IMR-90 (cell line): ENCODE data around the gene ISG20. TPM values are rescaled to one million over a fixed set of nuclear protein-coding genes. Genes with fewer than 3 reads are reported as not detected.

Experiments used
- ATAC-seq: fragments of 200-7000 bp; cut with Tn5 transposase; 2 replicates; pipeline ENCODE4 v1.9.1; 2020; ENCODE audit warnings: low read depth, mild to moderate bottlenecking, moderate library complexity
- BruUV-seq: library from RNA; stranded (reverse); fragments of 400-500 nt; replicated peaks from 2 replicates; lab custom pipeline; 2021; lab: Mats Ljungman, UMichigan
- CTCF ChIA-PET: fragments of 300-600 bp; formaldehyde crosslinking; extraction: SDS; loops from one replicate; lab custom pipeline; 2021; ENCODE audit warnings: antibody characterized with exemption; lab: Yijun Ruan, JAX
- POLR2A ChIA-PET: fragments of 300-600 bp; sonication (Branson Sonifier 250); formaldehyde crosslinking; loops from one replicate; lab custom pipeline; 2022; ENCODE audit warnings: antibody characterized with exemption; ENCODE audit not compliant: unreplicated experiment; lab: Charles Lee
- DNase-seq: peaks from one replicate; pipeline ENCODE4 v3.0.0; 2013
- H2AFZ ChIP-seq: replicated peaks from 2 replicates; pipeline ENCODE3; 2013; ENCODE audit warnings: low read length, mild to moderate bottlenecking; ENCODE audit not compliant: poor library complexity
- H2AK5ac ChIP-seq: 2 replicates; pipeline ENCODE4 v1.6.1; 2013; ENCODE audit warnings: low read depth, low read length, inconsistent platforms
- H2AK9ac ChIP-seq: replicated peaks from 2 replicates; pipeline ENCODE3; 2013; ENCODE audit warnings: mild to moderate bottlenecking, low read depth, low read length, moderate library complexity; ENCODE audit not compliant: poor library complexity
- H2BK120ac ChIP-seq: 2 replicates; pipeline ENCODE4 v1.6.1; 2013; ENCODE audit warnings: low read depth, low read length, inconsistent platforms
- H2BK15ac ChIP-seq: 3 replicates; pipeline ENCODE4 v1.6.1; 2013; ENCODE audit warnings: low read depth, low read length, inconsistent platforms
- H2BK20ac ChIP-seq: 2 replicates; pipeline ENCODE4 v1.6.1; 2013; ENCODE audit warnings: low read depth, mild to moderate bottlenecking, inconsistent platforms, low read length, moderate library complexity
- H2BK5ac ChIP-seq: 2 replicates; pipeline ENCODE4 v1.6.1; 2013; ENCODE audit warnings: mild to moderate bottlenecking, low read depth, low read length, inconsistent platforms; ENCODE audit not compliant: poor library complexity, severe bottlenecking
- H3K14ac ChIP-seq: replicated peaks from 2 replicates; pipeline ENCODE4 v1.6.1; 2013; ENCODE audit warnings: low read depth, low read length, inconsistent platforms
- H3K18ac ChIP-seq: 2 replicates; pipeline ENCODE4 v1.6.1; 2013; ENCODE audit warnings: low read depth, low read length, control low read depth
- H3K23ac ChIP-seq: 2 replicates; pipeline ENCODE4 v1.6.1; 2013; ENCODE audit warnings: low read depth, low read length, inconsistent platforms
- H3K27ac ChIP-seq: 2 replicates; pipeline ENCODE4 v1.5.1; 2013; ENCODE audit warnings: mild to moderate bottlenecking, control low read depth, low read length; ENCODE audit not compliant: insufficient read depth
- H3K27me3 ChIP-seq: 2 replicates; pipeline ENCODE4 v1.6.1; 2013; ENCODE audit warnings: low read length; ENCODE audit not compliant: control insufficient read depth, insufficient read depth
- H3K36me3 ChIP-seq: 2 replicates; pipeline ENCODE4 v1.6.1; 2013; ENCODE audit warnings: low read length, mixed read lengths; ENCODE audit not compliant: control insufficient read depth, insufficient read depth
- H3K4ac ChIP-seq: 2 replicates; pipeline ENCODE4 v1.6.1; 2013; ENCODE audit warnings: low read depth, low read length, inconsistent platforms
- H3K4me1 ChIP-seq: 2 replicates; pipeline ENCODE4 v1.6.1; 2013; ENCODE audit warnings: low read length, mixed read lengths; ENCODE audit not compliant: control insufficient read depth, insufficient read depth
- H3K4me2 ChIP-seq: 2 replicates; pipeline ENCODE4 v1.6.1; 2013; ENCODE audit warnings: low read depth, mild to moderate bottlenecking, control low read depth, low read length, moderate library complexity
- H3K4me3 ChIP-seq: 2 replicates; pipeline ENCODE4 v1.5.1; 2013; ENCODE audit warnings: low read depth, mild to moderate bottlenecking, control low read depth, low read length, moderate library complexity; ENCODE audit not compliant: insufficient read depth
- H3K56ac ChIP-seq: 2 replicates; pipeline ENCODE4 v1.6.1; 2013; ENCODE audit warnings: low read length, inconsistent platforms; ENCODE audit not compliant: insufficient read depth; ENCODE audit errors: extremely low read depth
- H3K79me1 ChIP-seq, 2 experiments: 2 replicates each; pipeline ENCODE4 v1.6.1; 2013; ENCODE audit warnings: low read length in 2 of 2, inconsistent platforms in 1 of 2, low read depth in 1 of 2
- H3K9ac ChIP-seq: 2 replicates; pipeline ENCODE4 v1.6.1; 2013; ENCODE audit warnings: low read depth, low read length, control low read depth
- H3K9me1 ChIP-seq: 2 replicates; pipeline ENCODE4 v1.6.1; 2013; ENCODE audit warnings: low read length, inconsistent platforms; ENCODE audit not compliant: insufficient read depth
- H3K9me3 ChIP-seq: 2 replicates; pipeline ENCODE4 v1.6.1; 2013; ENCODE audit warnings: low read length; ENCODE audit not compliant: control insufficient read depth, insufficient read depth
- H4K20me1 ChIP-seq: 2 replicates; pipeline ENCODE4 v1.6.1; 2013; ENCODE audit warnings: low read length, inconsistent platforms; ENCODE audit not compliant: insufficient read depth
- H4K5ac ChIP-seq: 2 replicates; pipeline ENCODE4 v1.6.1; 2013; ENCODE audit warnings: mild to moderate bottlenecking, low read depth, low read length, control low read depth
- H4K8ac ChIP-seq, 2 experiments: 2 replicates each; pipeline ENCODE4 v1.6.1; 2013; ENCODE audit warnings: low read depth in 2 of 2, low read length in 2 of 2, control low read depth in 1 of 2, inconsistent platforms in 1 of 2
- H4K91ac ChIP-seq: 2 replicates; pipeline ENCODE4 v1.6.1; 2013; ENCODE audit warnings: low read depth, low read length, inconsistent platforms; ENCODE audit not compliant: insufficient read depth
- BHLHE40 ChIP-seq: fragments of 150-350 bp; IDR thresholded peaks from 2 replicates; pipeline ENCODE4 v1.6.1; 2016; ENCODE audit warnings: mild to moderate bottlenecking, low read depth, low read length
- ELK1 ChIP-seq: fragments of 150-350 bp; IDR thresholded peaks from 2 replicates; pipeline ENCODE4 v1.6.1; 2016; ENCODE audit warnings: low read depth, mild to moderate bottlenecking, low read length, moderate library complexity, borderline replicate concordance
- FOS ChIP-seq: fragments of 150-350 bp; IDR thresholded peaks from 2 replicates; pipeline ENCODE4 v1.6.1; 2016; ENCODE audit warnings: low read depth, low read length
- MAFK ChIP-seq: IDR thresholded peaks from 2 replicates; pipeline ENCODE4 v1.6.1; 2012; ENCODE audit warnings: low read depth, low read length, improper control_type of control experiment
- MAZ ChIP-seq: IDR thresholded peaks from 2 replicates; pipeline ENCODE4 v1.6.1; 2012; ENCODE audit warnings: low read depth, mild to moderate bottlenecking, low read length, improper control_type of control experiment, moderate library complexity, borderline replicate concordance
- NFE2L2 ChIP-seq: fragments of 150-350 bp; IDR thresholded peaks from 2 replicates; pipeline ENCODE4 v1.6.1; 2016; ENCODE audit warnings: low read depth, mild to moderate bottlenecking, low read length
- POLR2A ChIP-seq: IDR thresholded peaks from 2 replicates; pipeline ENCODE4 v1.6.1; 2012; ENCODE audit warnings: mild to moderate bottlenecking, low read depth, low read length
- RAD21 ChIP-seq: IDR thresholded peaks from 2 replicates; pipeline ENCODE4 v1.6.1; 2012; ENCODE audit warnings: low read length, improper control_type of control experiment
- USF2 ChIP-seq: fragments of 150-350 bp; IDR thresholded peaks from 2 replicates; pipeline ENCODE4 v1.6.1; 2017; ENCODE audit warnings: mild to moderate bottlenecking, antibody characterized with exemption, low read length, low read depth
- WGBS, 2 experiments: methylation state at CpG; one replicate each; pipeline versions ENCODE4 v1.1.5 to v1.1.7; 2013; ENCODE audit warnings: missing lambda C conversion rate in 2 of 2; ENCODE audit not compliant: insufficient read length in 1 of 2; ENCODE audit errors: extremely low coverage in 2 of 2; 5-methylcytosine and 5-hydroxymethylcytosine counted together
- dilution Hi-C: fragments of 300-500 bp; cut with HindIII; formaldehyde crosslinking; loops from one replicate; pipeline ENCODE4 v1.14.3; 2018; ENCODE audit warnings: low sequenced_read_pairs; ENCODE audit not compliant: unreplicated experiment
- in situ Hi-C: fragments of 300-500 bp; cut with MboI; formaldehyde crosslinking; loops from 3 replicates; pipeline ENCODE4 v1.14.3; 2019; ENCODE audit warnings: low sequenced_read_pairs, inconsistent platforms, mixed read lengths
- intact Hi-C: fragments of 100-400 bp; cut with micrococcal nuclease; formaldehyde crosslinking; loops from 2 replicates; pipeline ENCODE4 v1.10.0; 2022
- polyA plus RNA-seq, 3 experiments: library from polyadenylated mRNA; depleted of rRNA; stranded (reverse); fragments of >200 nt; gene quantifications; 2 replicates each; pipeline ENCODE4 v1.2.3, GENCODE V29; 2012; ENCODE audit warnings: low replicate concordance in 1 of 3
- total RNA-seq: library from RNA; depleted of rRNA; stranded (reverse); fragments of >200 nt; gene quantifications from 2 replicates; pipeline ENCODE4 v1.2.3, GENCODE V29; 2012

The ISG20 gene
- total and polyA plus RNA-seq, 2 of the 4 experiments (the other 2 are of a cell fraction) = 0.72 to 1.2 TPM

- Histone ChIP-seq H4K5ac (no peak overlapping the region), H2AK5ac (no peak overlapping the region), H3K14ac (no peak overlapping the region), H2BK120ac (no peak overlapping the region), H4K8ac (no peak overlapping the region), H3K9me1 (no peaks in the 10 kb centered on the region), H3K4ac (no peak overlapping the region), H4K91ac (no peak overlapping the region), H2BK15ac (no peak overlapping the region), H3K18ac (no peak overlapping the region), H3K4me3 (no peak overlapping the region), H2BK5ac (no peak overlapping the region), H3K4me1 (no peaks in the 10 kb centered on the region), H3K23ac (no peak overlapping the region), H4K20me1 (no peaks in the 10 kb centered on the region), H3K79me1 (no peaks in the 10 kb centered on the region), H2BK20ac (no peak overlapping the region), H3K9me3 (no peaks in the 10 kb centered on the region), H3K27ac (no peak overlapping the region), H2AFZ (no peak overlapping the region), H3K9ac (no peak overlapping the region), H3K4me2 (no peak overlapping the region), H3K27me3 (peaks cover 6% of the 10 kb centered on the region), H3K56ac (no peak overlapping the region), H3K36me3 (no peaks in the 10 kb centered on the region), H2AK9ac (no peak overlapping the region)
- ChIA-PET CTCF (interaction anchor here (0.6 to 0.7 kb wide), 2 partner anchors 29 to 657 kb away, joined by 3 read pairs; no protein-coding TSS in a partner anchor), POLR2A (no interaction called here)
- in situ Hi-C loops (loop anchor here (25.0 kb wide), 2 partner anchors 163 to 488 kb away; no protein-coding TSS in a partner anchor), intact Hi-C loops (no loop called here), dilution Hi-C loops (no loop called here)
- ATAC-seq (no peak), DNase-seq (no peak)
- BruUV-seq = no TSS peak
- TF ChIP-seq BHLHE40 (no peak), USF2 (no peak), RAD21 (no peak), FOS (no peak), ELK1 (no peak), POLR2A (no peak), MAFK (no peak), MAZ (no peak), NFE2L2 (no peak)
- WGBS, 2 experiments = 32% methylated on average over 2 of the region's 4 CpGs; no CpG with 5 or more reads in 1 of the 2 experiments
These were observed 35.8 kb downstream of the ISG20 start for GRCh38 chr15:88674661-88675060.
